Stomach (tissue), 9 donors: ENCODE results near the gene UNC5B. TPM values are rescaled to one million over a fixed set of nuclear protein-coding genes. Genes with fewer than 3 reads are reported as not detected.

Experiments used
- DNase-seq, 2 donors: peaks; one replicate each; pipeline versions ENCODE4 v3.0.0 to v3.0.0-alpha.2; 2013 to 2019
- H3K27ac ChIP-seq, 5 donors: fragments of 200-600 bp in 4 of 5; sonication (generic) in 4 of 5; one replicate each; pipeline ENCODE4 v1.5.1; 2013 to 2019; ENCODE audit warnings: mild to moderate bottlenecking in 1 of 5, moderate library complexity in 1 of 5
- H3K27me3 ChIP-seq, 3 donors: fragments of 200-600 bp; sonication (generic); one replicate each; pipeline ENCODE4 v1.5.1; 2017 to 2019; ENCODE audit warnings: mixed run types in 1 of 3
- H3K36me3 ChIP-seq, 4 donors: fragments of 200-600 bp; sonication (generic); 1 replicate in 3 of 4; 2 replicates in 1 of 4; pipeline ENCODE4 v1.5.1; 2016 to 2019
- H3K4me1 ChIP-seq, 4 donors: fragments of 200-600 bp; sonication (generic); one replicate each; pipeline ENCODE4 v1.5.1; 2016 to 2019
- H3K4me3 ChIP-seq, 4 donors: fragments of 200-600 bp; sonication (generic) in 3 of 4; one replicate each; pipeline ENCODE4 v1.5.1; 2016 to 2019; ENCODE audit warnings: mild to moderate bottlenecking in 1 of 4
- H3K9me3 ChIP-seq, 4 donors: fragments of 200-600 bp; sonication (generic); one replicate each; pipeline ENCODE4 v1.5.1; 2016 to 2019
- EP300 ChIP-seq: sonication (generic); formaldehyde crosslinking; IDR thresholded peaks from one replicate; pipeline ENCODE4 v1.6.1; 2017; ENCODE audit warnings: antibody characterized with exemption
- POLR2A ChIP-seq, 4 donors: fragments of 450-650 bp; IDR thresholded peaks; one replicate each; pipeline ENCODE4 v1.6.1; 2016; ENCODE audit warnings: antibody characterized with exemption in 4 of 4, control low read depth in 2 of 4, mild to moderate bottlenecking in 1 of 4, moderate library complexity in 1 of 4
- POLR2AphosphoS5 ChIP-seq, 3 donors: sonication (generic); formaldehyde crosslinking; IDR thresholded peaks; one replicate each; pipeline ENCODE4 v1.6.1; 2016; ENCODE audit warnings: antibody characterized with exemption in 3 of 3
- WGBS, 5 donors: extraction: QIAGEN DNeasy Blood & Tissue Kit in 3 of 5; methylation state at CpG; one replicate each; pipeline versions ENCODE4 v1.1.5 to v1.1.7; 2013 to 2018; 5-methylcytosine and 5-hydroxymethylcytosine counted together
- intact Hi-C: fragments of 100-400 bp; cut with DNase I; formaldehyde crosslinking; loops from one replicate; pipeline ENCODE4 v1.15.1; 2023; ENCODE audit warnings: low total_unique reads
- polyA plus RNA-seq, 3 donors: library from polyadenylated mRNA; stranded (reverse); fragments of 200-250 nt; gene quantifications; one replicate each; pipeline ENCODE4 v1.2.3, GENCODE V29; 2013
- total RNA-seq, 5 donors: library from RNA; depleted of rRNA; stranded (reverse); fragments of >200 nt; gene quantifications; one replicate each; pipeline versions ENCODE4 v1.1.0 to v1.2.3, GENCODE V29; 2014 to 2016
- TF ChIP-seq, protein P1 (sequence below), 7 experiments: fragments of 450-650 bp in 4 of 7; fragments of 200-600 bp in 3 of 7; sonication (generic) in 3 of 7; IDR thresholded peaks; one replicate each; pipeline ENCODE4 v1.5.1; 2016 to 2019; ENCODE audit warnings: antibody characterized with exemption in 7 of 7, control low read depth in 2 of 7, mild to moderate bottlenecking in 1 of 7
- donor health status: healthy with polysubstance abuse.
- donor health status: Bipolar disorder and iron deficiency.
- donor health status: healthy.

The UNC5B gene
- total and polyA plus RNA-seq, 8 donors, result 1.4 to 42.9 (median 5.7) TPM

- Histone ChIP-seq H3K4me1 (peaks cover 25 to 86% (median 43%) of the 10 kb centered on the region in 4 donors), H3K4me3 (no peak overlapping the region), H3K27ac (peak overlapping the region; percentile 36 to 82 (median 62)), H3K27me3 (no peaks in the 10 kb centered on the region), H3K9me3 (no peaks in the 10 kb centered on the region), H3K36me3 (peaks cover 0 to 41% (median 26%) of the 10 kb centered on the region in 4 donors)
- no peak for TF ChIP-seq POLR2A (IDR thresholded peaks at IDR 0.05)
- TF ChIP-seq POLR2AphosphoS5 (IDR thresholded peaks at IDR 0.05), result peak in 1 of 3 donors; percentile 67
- intact Hi-C loops, result no loop called here
- 63 to 79% (median 73%) methylated on average over 10 of the region's 10 CpGs for WGBS, 5 donors
- DNase-seq, result peak; percentile 70 to 86
Observed at GRCh38 chr10:71339796-71340589, 127.6 kb downstream of the UNC5B start.

DNA sequence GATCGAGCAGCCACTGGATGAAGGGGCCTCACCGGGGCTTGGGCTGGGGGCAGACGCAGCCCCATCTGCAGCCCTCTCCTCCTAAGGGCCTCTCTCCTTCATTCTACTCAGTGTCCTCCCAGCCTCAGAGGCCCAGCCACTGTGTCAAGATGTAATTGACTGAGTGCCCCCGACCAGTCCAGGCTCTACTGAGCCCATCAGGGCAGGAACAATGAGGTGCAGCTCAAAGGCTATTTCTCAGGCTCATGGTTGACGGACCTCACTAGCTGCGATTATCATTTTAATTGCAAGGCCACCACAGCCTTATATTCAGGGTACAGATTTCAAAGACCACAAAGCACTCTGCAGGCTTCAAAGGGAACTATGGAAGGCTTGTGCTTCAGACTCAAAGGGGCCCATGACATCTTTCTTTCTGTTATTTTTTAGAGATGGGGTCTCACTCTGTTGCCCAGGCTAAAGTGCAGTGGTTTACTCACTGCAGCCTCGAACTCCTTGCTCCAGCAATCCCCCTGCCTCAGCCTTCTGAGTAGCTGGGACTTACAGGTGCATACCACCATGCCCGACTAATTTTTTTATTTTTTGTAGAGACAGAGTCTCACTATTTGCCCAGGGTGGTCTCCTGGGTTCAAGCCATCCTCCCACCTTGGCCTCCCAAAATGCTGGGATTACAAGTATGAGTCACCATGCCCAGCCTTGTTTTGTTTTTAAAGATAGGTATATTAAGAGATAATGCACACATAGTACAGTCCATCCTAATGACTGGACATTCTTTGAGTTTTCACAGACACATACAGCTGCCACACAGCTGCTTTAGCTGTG, 130.4 kb downstream of the UNC5B start:
- no peak for DNase-seq
- peak overlapping the region in 3 of 5 donors; percentile 37 to 70 (median 55) for H3K27ac ChIP-seq
- peaks cover 25 to 77% (median 44%) of the 10 kb centered on the region in 4 donors for H3K4me1 ChIP-seq
- intact Hi-C loops, result no loop called here
- H3K9me3 ChIP-seq, result no peaks in the 10 kb centered on the region
- H3K27me3 ChIP-seq, result no peaks in the 10 kb centered on the region
- 85 to 97% (median 92%) methylated on average over 8 of the region's 8 CpGs for WGBS, 5 donors
- no peak for TF ChIP-seq POLR2A (IDR thresholded peaks at IDR 0.05)
- TF ChIP-seq EP300, result no peak
- TF ChIP-seq, protein P1, sequence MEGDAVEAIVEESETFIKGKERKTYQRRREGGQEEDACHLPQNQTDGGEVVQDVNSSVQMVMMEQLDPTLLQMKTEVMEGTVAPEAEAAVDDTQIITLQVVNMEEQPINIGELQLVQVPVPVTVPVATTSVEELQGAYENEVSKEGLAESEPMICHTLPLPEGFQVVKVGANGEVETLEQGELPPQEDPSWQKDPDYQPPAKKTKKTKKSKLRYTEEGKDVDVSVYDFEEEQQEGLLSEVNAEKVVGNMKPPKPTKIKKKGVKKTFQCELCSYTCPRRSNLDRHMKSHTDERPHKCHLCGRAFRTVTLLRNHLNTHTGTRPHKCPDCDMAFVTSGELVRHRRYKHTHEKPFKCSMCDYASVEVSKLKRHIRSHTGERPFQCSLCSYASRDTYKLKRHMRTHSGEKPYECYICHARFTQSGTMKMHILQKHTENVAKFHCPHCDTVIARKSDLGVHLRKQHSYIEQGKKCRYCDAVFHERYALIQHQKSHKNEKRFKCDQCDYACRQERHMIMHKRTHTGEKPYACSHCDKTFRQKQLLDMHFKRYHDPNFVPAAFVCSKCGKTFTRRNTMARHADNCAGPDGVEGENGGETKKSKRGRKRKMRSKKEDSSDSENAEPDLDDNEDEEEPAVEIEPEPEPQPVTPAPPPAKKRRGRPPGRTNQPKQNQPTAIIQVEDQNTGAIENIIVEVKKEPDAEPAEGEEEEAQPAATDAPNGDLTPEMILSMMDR (IDR thresholded peaks at IDR 0.05), result no peak
- no peak for TF ChIP-seq POLR2AphosphoS5 (IDR thresholded peaks at IDR 0.05)
- no peak overlapping the region for H3K4me3 ChIP-seq
- peaks cover 0 to 30% (median 18%) of the 10 kb centered on the region in 4 donors for H3K36me3 ChIP-seq

DNA sequence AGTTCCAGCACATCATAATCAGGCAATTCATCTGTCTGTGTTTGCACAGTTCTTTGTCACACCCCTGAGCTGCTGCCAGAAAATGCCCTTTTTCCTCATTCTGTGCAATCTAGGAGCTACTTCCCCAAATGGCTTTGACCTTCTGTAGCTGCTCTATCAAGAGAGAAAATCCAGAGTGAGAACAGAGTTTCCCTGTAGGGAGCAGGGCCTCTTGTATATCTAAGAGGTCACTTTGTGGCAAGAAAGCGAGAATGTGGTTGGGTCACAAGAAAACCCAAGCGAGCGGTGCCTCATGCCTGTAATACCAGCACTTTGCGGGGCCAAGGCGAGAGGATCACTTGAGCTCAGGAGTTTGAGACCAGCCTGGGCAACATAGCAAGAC, 131.0 kb downstream of the UNC5B start:
- DNase-seq, result peak in 1 of 2 donors; percentile 73
- peak in 1 of 3 donors; percentile 17 for TF ChIP-seq POLR2AphosphoS5 (IDR thresholded peaks at IDR 0.05)
- no peak for TF ChIP-seq POLR2A (IDR thresholded peaks at IDR 0.05)
- Histone ChIP-seq H3K36me3 (peaks cover 0 to 27% (median 13%) of the 10 kb centered on the region in 4 donors), H3K27ac (peak overlapping the region in 4 of 5 donors; percentile 33 to 70 (median 46)), H3K4me3 (no peak overlapping the region), H3K27me3 (no peaks in the 10 kb centered on the region), H3K4me1 (peaks cover 25 to 77% (median 49%) of the 10 kb centered on the region in 4 donors), H3K9me3 (no peaks in the 10 kb centered on the region)
- intact Hi-C loops, result no loop called here
- 58 to 79% (median 64%) methylated on average over 5 of the region's 5 CpGs for WGBS, 5 donors

- Histone ChIP-seq H3K36me3 (peaks cover 0 to 17% (median 6%) of the 10 kb centered on the region in 4 donors), H3K27ac (peak overlapping the region in 4 of 5 donors; percentile 33 to 70 (median 46)), H3K4me1 (peaks cover 22 to 77% (median 41%) of the 10 kb centered on the region in 4 donors), H3K4me3 (no peak overlapping the region), H3K27me3 (no peaks in the 10 kb centered on the region), H3K9me3 (no peaks in the 10 kb centered on the region)
- no peak for DNase-seq
- no peak for TF ChIP-seq POLR2A (IDR thresholded peaks at IDR 0.05)
- TF ChIP-seq EP300, result no peak
- TF ChIP-seq, protein P1 (IDR thresholded peaks at IDR 0.05), result no peak
- TF ChIP-seq POLR2AphosphoS5 (IDR thresholded peaks at IDR 0.05), result no peak
- intact Hi-C loops, result no loop called here
- 80 to 93% (median 85%) methylated on average over 9 of the region's 9 CpGs for WGBS, 5 donors
Observed at GRCh38 chr10:71344154-71344925, 132.0 kb downstream of the UNC5B start.
